ENCODE data around the gene TMEM200C.
"Not testable (repeated sequence)": the region's sequence is repeated elsewhere in the genome, so short reads cannot be mapped to it uniquely, and the experiment has no call there.

TMEM200C gene

DNA sequence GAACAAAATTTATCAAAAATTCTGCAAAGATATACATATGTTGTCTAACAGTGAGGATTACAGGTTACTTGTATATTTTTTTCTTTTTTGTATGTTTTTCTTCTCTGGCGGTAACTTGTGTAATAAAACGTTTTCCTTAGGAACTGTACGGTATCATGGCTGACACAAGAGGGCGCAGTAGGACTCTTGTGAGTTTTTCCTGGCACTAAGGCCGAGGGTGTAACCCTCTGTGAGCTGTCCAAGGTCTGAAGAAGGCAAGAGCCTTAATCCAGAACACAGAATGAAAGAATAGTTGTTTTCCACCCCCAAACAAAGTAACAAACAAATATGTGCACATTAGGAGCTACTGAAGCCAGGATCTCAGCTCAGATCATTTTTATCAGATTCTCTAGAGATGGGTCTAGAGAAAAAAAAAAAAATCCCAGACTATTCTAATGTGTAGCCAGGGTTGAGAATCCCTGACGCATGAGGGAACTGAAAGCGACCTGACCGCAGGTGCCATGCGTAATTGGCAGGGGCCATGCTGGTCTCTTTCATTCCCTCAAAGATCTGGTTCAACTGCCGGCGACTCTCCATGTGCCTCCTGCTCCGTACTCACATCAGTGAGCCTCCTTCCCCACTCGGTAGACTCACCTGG, 27.0 kb downstream of the TMEM200C start:
- Histone ChIP-seq H3K79me2 (ENCODE audit: control insufficient read depth, low read length) (no peaks in the 10 kb centered on the region), H3K9me2 (replicated peaks; ENCODE audit: control insufficient read depth, low read length) (no peaks in the 10 kb centered on the region), H3K27ac (ENCODE audit: low read depth, low read length) (no peak overlapping the region), H3F3A (ENCODE audit: control insufficient read depth, insufficient read depth) (no peaks in the 10 kb centered on the region), H3K36me3 (ENCODE audit: control insufficient read depth, low read length) (no peaks in the 10 kb centered on the region), H3K9me3 (ENCODE audit: control insufficient read depth, insufficient read depth, low read length) (no peaks in the 10 kb centered on the region), H3K27me3 (ENCODE audit: control insufficient read depth, low read length) (no peaks in the 10 kb centered on the region), H3K4me2 (ENCODE audit: low read length) (no peak overlapping the region), H4K20me1 (ENCODE audit: control insufficient read depth, insufficient read depth, low read depth, low read length) (no peaks in the 10 kb centered on the region), H3K4me3 (ENCODE audit: low read length) (no peak overlapping the region), H3K4me1 (ENCODE audit: control insufficient read depth, low read length) (no peaks in the 10 kb centered on the region)
- TF ChIP-seq, protein P1, sequence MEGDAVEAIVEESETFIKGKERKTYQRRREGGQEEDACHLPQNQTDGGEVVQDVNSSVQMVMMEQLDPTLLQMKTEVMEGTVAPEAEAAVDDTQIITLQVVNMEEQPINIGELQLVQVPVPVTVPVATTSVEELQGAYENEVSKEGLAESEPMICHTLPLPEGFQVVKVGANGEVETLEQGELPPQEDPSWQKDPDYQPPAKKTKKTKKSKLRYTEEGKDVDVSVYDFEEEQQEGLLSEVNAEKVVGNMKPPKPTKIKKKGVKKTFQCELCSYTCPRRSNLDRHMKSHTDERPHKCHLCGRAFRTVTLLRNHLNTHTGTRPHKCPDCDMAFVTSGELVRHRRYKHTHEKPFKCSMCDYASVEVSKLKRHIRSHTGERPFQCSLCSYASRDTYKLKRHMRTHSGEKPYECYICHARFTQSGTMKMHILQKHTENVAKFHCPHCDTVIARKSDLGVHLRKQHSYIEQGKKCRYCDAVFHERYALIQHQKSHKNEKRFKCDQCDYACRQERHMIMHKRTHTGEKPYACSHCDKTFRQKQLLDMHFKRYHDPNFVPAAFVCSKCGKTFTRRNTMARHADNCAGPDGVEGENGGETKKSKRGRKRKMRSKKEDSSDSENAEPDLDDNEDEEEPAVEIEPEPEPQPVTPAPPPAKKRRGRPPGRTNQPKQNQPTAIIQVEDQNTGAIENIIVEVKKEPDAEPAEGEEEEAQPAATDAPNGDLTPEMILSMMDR (IDR thresholded peaks at IDR 0.05; ENCODE audit: low read depth, low read length, poor library complexity, severe bottlenecking): peak; percentile 80
- no peak for TF ChIP-seq EZH2phosphoT487 (IDR thresholded peaks at IDR 0.05; ENCODE audit: borderline replicate concordance, low read length)

DNA sequence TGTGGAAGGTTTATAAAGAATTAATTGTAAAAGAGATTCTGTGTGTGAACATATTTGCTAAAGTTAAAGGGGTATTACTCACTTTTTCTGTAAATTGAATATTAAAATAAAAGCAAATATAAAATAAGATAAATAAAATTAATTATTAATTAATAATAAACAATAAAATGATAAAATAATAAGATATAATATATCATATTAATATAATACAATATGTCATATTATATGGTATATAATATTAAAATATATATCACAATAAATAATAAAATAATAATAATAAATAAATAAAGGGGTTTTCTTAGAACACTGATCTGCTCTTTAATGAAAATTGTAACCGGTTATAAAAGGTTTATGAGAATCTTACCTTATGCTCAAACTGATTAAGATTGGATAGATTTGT, 29.8 kb downstream of the TMEM200C start:
- Histone ChIP-seq H3K27me3 (ENCODE audit: control insufficient read depth, low read length) (no peaks in the 10 kb centered on the region), H4K20me1 (ENCODE audit: control insufficient read depth, insufficient read depth, low read depth, low read length) (no peaks in the 10 kb centered on the region), H3K4me3 (ENCODE audit: low read length) (no peak overlapping the region), H3K36me3 (ENCODE audit: control insufficient read depth, low read length) (no peaks in the 10 kb centered on the region), H3K4me2 (ENCODE audit: low read length) (no peak overlapping the region), H3K79me2 (ENCODE audit: control insufficient read depth, low read length) (no peaks in the 10 kb centered on the region), H3K4me1 (ENCODE audit: control insufficient read depth, low read length) (no peaks in the 10 kb centered on the region), H3K27ac (ENCODE audit: low read depth, low read length) (no peak overlapping the region), H3F3A (ENCODE audit: control insufficient read depth, insufficient read depth) (no peaks in the 10 kb centered on the region), H3K9me3 (ENCODE audit: control insufficient read depth, insufficient read depth, low read length) (no peaks in the 10 kb centered on the region), H3K9me2 (replicated peaks; ENCODE audit: control insufficient read depth, low read length) (no peaks in the 10 kb centered on the region)
- TF ChIP-seq, protein P1 (IDR thresholded peaks at IDR 0.05; ENCODE audit: low read depth, low read length, poor library complexity, severe bottlenecking): no peak
- TF ChIP-seq EZH2phosphoT487 (IDR thresholded peaks at IDR 0.05; ENCODE audit: borderline replicate concordance, low read length): no peak

DNA sequence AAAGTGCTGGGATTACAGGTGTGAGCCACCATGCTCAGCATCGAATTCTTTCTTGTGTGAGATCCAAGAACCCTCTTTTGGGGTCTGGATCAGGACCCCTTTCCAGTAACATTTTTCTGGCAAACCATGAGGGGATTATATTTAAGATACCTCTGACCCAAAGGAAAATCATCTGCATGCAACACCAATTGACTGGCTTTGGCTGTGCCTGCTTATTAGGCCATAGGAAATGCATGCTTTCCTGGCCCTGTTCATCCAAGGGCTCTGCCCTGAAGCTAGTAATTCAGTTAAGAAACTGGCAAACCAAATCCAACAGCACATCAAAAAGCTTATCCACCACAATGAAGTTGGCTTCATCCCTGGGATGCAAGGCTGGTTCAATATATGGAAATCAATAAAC, 33.2 kb downstream of the TMEM200C start:
- not testable (repeated sequence) for H3K36me3 ChIP-seq (ENCODE audit: control insufficient read depth, low read length); H3K9me3 ChIP-seq (ENCODE audit: control insufficient read depth, insufficient read depth, low read length)

DNA sequence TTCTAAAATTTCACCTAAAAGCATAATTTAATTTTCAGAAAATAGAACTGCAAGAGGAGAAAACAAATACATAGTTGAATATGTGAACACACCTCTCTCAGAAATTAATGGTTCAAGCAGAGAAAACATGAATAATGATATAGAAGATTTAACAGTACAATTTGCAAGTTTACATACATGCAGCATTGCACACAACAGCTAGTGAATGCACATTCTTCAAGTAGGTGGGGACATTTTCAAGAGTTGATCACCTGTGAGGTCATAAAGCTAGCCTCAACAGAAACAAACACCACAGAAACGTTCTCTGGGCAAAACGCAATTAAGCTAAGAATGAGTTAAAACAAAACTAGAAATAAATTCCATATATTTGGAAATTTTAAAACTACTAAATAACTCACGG, 38.1 kb downstream of the TMEM200C start:
- no peaks in the 10 kb centered on the region for H3K9me2 ChIP-seq (replicated peaks; ENCODE audit: control insufficient read depth, low read length)
- TF ChIP-seq EZH2phosphoT487 (IDR thresholded peaks at IDR 0.05; ENCODE audit: borderline replicate concordance, low read length): no peak
- TF ChIP-seq, protein P1 (IDR thresholded peaks at IDR 0.05; ENCODE audit: low read depth, low read length, poor library complexity, severe bottlenecking): no peak
- no peaks in the 10 kb centered on the region for H3F3A ChIP-seq (ENCODE audit: control insufficient read depth, insufficient read depth)
- H3K27ac ChIP-seq (ENCODE audit: low read depth, low read length): no peak overlapping the region
- H3K4me1 ChIP-seq (ENCODE audit: control insufficient read depth, low read length): no peaks in the 10 kb centered on the region
- no peak overlapping the region for H3K4me2 ChIP-seq (ENCODE audit: low read length)
- no peaks in the 10 kb centered on the region for H4K20me1 ChIP-seq (ENCODE audit: control insufficient read depth, insufficient read depth, low read depth, low read length)
- H3K9me3 ChIP-seq (ENCODE audit: control insufficient read depth, insufficient read depth, low read length): no peaks in the 10 kb centered on the region
- H3K4me3 ChIP-seq (ENCODE audit: low read length): no peak overlapping the region
- no peaks in the 10 kb centered on the region for H3K27me3 ChIP-seq (ENCODE audit: control insufficient read depth, low read length)
- no peaks in the 10 kb centered on the region for H3K79me2 ChIP-seq (ENCODE audit: control insufficient read depth, low read length)
- H3K36me3 ChIP-seq (ENCODE audit: control insufficient read depth, low read length): no peaks in the 10 kb centered on the region

More for the DNA sequence above, 33.2 kb downstream of the TMEM200C start:
- H3K4me2 ChIP-seq (ENCODE audit: low read length); H3K9me2 ChIP-seq (replicated peaks; ENCODE audit: control insufficient read depth, low read length); H3K27me3 ChIP-seq (ENCODE audit: control insufficient read depth, low read length); H3K27ac ChIP-seq (ENCODE audit: low read depth, low read length); H3K79me2 ChIP-seq (ENCODE audit: control insufficient read depth, low read length); H4K20me1 ChIP-seq (ENCODE audit: control insufficient read depth, insufficient read depth, low read depth, low read length); H3F3A ChIP-seq (ENCODE audit: control insufficient read depth, insufficient read depth); H3K4me3 ChIP-seq (ENCODE audit: low read length); H3K4me1 ChIP-seq (ENCODE audit: control insufficient read depth, low read length): not testable (repeated sequence)

Measured in DOHH2 (cell line).